ENCODE data around the gene RIOX2. TPM values are rescaled to one million over a fixed set of nuclear protein-coding genes. Genes with fewer than 3 reads are reported as not detected.
A peak's percentile ranks its signal among the peaks of the same experiment; 100 is the strongest.

Gene RIOX2
- total RNA-seq, 3 donors from 2014 or later (not counting 1 experiment from before 2014, with no cell fraction given) = 8.7 to 16.2 (median 13.5) TPM

- WGBS (ENCODE audit: insufficient coverage) = 97% methylated on average over 9 of the region's 9 CpGs
These were observed 745 bp upstream of the RIOX2 start for GRCh38 chr3:97972976-97973375.

GRCh38 chr3:97970956-97971620 is 1.1 kb downstream of the RIOX2 start:
- no peak for DNase-seq
- Histone ChIP-seq H3K27ac (ENCODE audit: low read length) (peak overlapping the region; percentile 1), H3K27me3 (ENCODE audit: control insufficient read depth, insufficient read depth, low read length) (no peaks in the 10 kb centered on the region), H3K4me1 (ENCODE audit: control insufficient read depth, insufficient read depth, low read length) (peaks cover 12% of the 10 kb centered on the region), H3K9me3 (ENCODE audit: control insufficient read depth, insufficient read depth, low read length) (no peaks in the 10 kb centered on the region), H3K36me3 (ENCODE audit: control insufficient read depth, insufficient read depth, low read length) (peaks cover 5% of the 10 kb centered on the region), H3K4me3 (ENCODE audit: low read length) (peak overlapping the region; percentile 36)
- peak overlapping the region; percentile 74 to 83 for H3K27ac Mint-ChIP-seq
- no peak for ATAC-seq
- no peak for TF ChIP-seq CTCF (IDR thresholded peaks at IDR 0.05)
- H3K36me3 Mint-ChIP-seq = no peaks in the 10 kb centered on the region
- no peaks in the 10 kb centered on the region for H3K9me3 Mint-ChIP-seq
- no peaks in the 10 kb centered on the region for H3K27me3 Mint-ChIP-seq (ENCODE audit: low read depth in 2 of 2)
- H3K4me3 Mint-ChIP-seq = peak overlapping the region; percentile 87
- intact Hi-C loops (cut with micrococcal nuclease) = no loop called here
- H3K4me1 Mint-ChIP-seq = peaks cover 26 to 36% of the 10 kb centered on the region in 2 donors
- WGBS (ENCODE audit: insufficient coverage) = 81% methylated on average over 9 of the region's 9 CpGs

More at GRCh38 chr3:97972976-97973375, 745 bp upstream of the RIOX2 start:
- no peaks in the 10 kb centered on the region for H3K9me3 ChIP-seq (ENCODE audit: control insufficient read depth, insufficient read depth, low read length)
- no peaks in the 10 kb centered on the region for H3K9me3 Mint-ChIP-seq
- H3K27me3 Mint-ChIP-seq (ENCODE audit: low read depth in 2 of 2) = no peaks in the 10 kb centered on the region
- peaks cover 22 to 36% of the 10 kb centered on the region in 2 donors for H3K4me1 Mint-ChIP-seq
- DNase-seq (no peak), ATAC-seq (no peak)
- H3K36me3 Mint-ChIP-seq = no peaks in the 10 kb centered on the region
- intact Hi-C loops (cut with micrococcal nuclease) = no loop called here
- H3K27me3 ChIP-seq (ENCODE audit: control insufficient read depth, insufficient read depth, low read length) = no peaks in the 10 kb centered on the region
- TF ChIP-seq CTCF (IDR thresholded peaks at IDR 0.05) = no peak
- H3K4me3 Mint-ChIP-seq = peak overlapping the region; percentile 77
- H3K4me1 ChIP-seq (ENCODE audit: control insufficient read depth, insufficient read depth, low read length) = peaks cover 12% of the 10 kb centered on the region
- no peaks in the 10 kb centered on the region for H3K36me3 ChIP-seq (ENCODE audit: control insufficient read depth, insufficient read depth, low read length)
- peak overlapping the region; percentile 38 to 48 for H3K27ac Mint-ChIP-seq
- no peak overlapping the region for H3K27ac ChIP-seq (ENCODE audit: low read length)
- peak overlapping the region; percentile 23 for H3K4me3 ChIP-seq (ENCODE audit: low read length)

GRCh38 chr3:97970156-97970555 is 2.1 kb downstream of the RIOX2 start:
- Histone ChIP-seq H3K27me3 (ENCODE audit: control insufficient read depth, insufficient read depth, low read length) (no peaks in the 10 kb centered on the region), H3K9me3 (ENCODE audit: control insufficient read depth, insufficient read depth, low read length) (no peaks in the 10 kb centered on the region), H3K27ac (ENCODE audit: low read length) (no peak overlapping the region), H3K4me1 (ENCODE audit: control insufficient read depth, insufficient read depth, low read length) (peaks cover 12% of the 10 kb centered on the region), H3K36me3 (ENCODE audit: control insufficient read depth, insufficient read depth, low read length) (peaks cover 11% of the 10 kb centered on the region), H3K4me3 (ENCODE audit: low read length) (no peak overlapping the region)
- Mint-ChIP-seq H3K4me3 (peak overlapping the region; percentile 47), H3K27me3 (ENCODE audit: low read depth in 2 of 2) (no peaks in the 10 kb centered on the region), H3K9me3 (no peaks in the 10 kb centered on the region), H3K27ac (peak overlapping the region in 1 of 2 donors; percentile 74), H3K36me3 (no peaks in the 10 kb centered on the region), H3K4me1 (peaks cover 26 to 35% of the 10 kb centered on the region in 2 donors)
- WGBS (ENCODE audit: insufficient coverage) = 100% methylated on average over 1 of the region's 1 CpG
- no peak for TF ChIP-seq CTCF (IDR thresholded peaks at IDR 0.05)
- ATAC-seq (no peak), DNase-seq (no peak)
- intact Hi-C loops (cut with micrococcal nuclease) = no loop called here

- Mint-ChIP-seq H3K9me3 (no peaks in the 10 kb centered on the region), H3K27me3 (ENCODE audit: low read depth in 2 of 2) (no peaks in the 10 kb centered on the region), H3K4me3 (no peak overlapping the region), H3K4me1 (peaks cover 26 to 30% of the 10 kb centered on the region in 2 donors), H3K36me3 (no peaks in the 10 kb centered on the region), H3K27ac (no peak overlapping the region)
- 90% methylated on average over 4 of the region's 5 CpGs for WGBS (ENCODE audit: insufficient coverage)
- H3K4me3 ChIP-seq (ENCODE audit: low read length) = no peak overlapping the region
- peaks cover 11% of the 10 kb centered on the region for H3K36me3 ChIP-seq (ENCODE audit: control insufficient read depth, insufficient read depth, low read length)
- intact Hi-C loops (cut with micrococcal nuclease) = no loop called here
- TF ChIP-seq CTCF (IDR thresholded peaks at IDR 0.05) = no peak
- H3K4me1 ChIP-seq (ENCODE audit: control insufficient read depth, insufficient read depth, low read length) = peaks cover 12% of the 10 kb centered on the region
- H3K27ac ChIP-seq (ENCODE audit: low read length) = no peak overlapping the region
- no peaks in the 10 kb centered on the region for H3K27me3 ChIP-seq (ENCODE audit: control insufficient read depth, insufficient read depth, low read length)
- ATAC-seq (no peak), DNase-seq (no peak)
- no peaks in the 10 kb centered on the region for H3K9me3 ChIP-seq (ENCODE audit: control insufficient read depth, insufficient read depth, low read length)
These were observed 2.7 kb downstream of the RIOX2 start for GRCh38 chr3:97969541-97969940.
